H1 (cell line): ENCODE data around the gene DEGS2. TPM values are rescaled to one million over a fixed set of nuclear protein-coding genes. Genes with fewer than 3 reads are reported as not detected.

Experiments used
- CEBPB ChIP-seq: IDR thresholded peaks from 2 replicates; pipeline ENCODE4 v1.6.1; 2012; ENCODE audit warnings: low read depth, low read length
- FOSL1 ChIP-seq: IDR thresholded peaks from 2 replicates; pipeline ENCODE4 v1.6.1; 2011; ENCODE audit warnings: mild to moderate bottlenecking, low read depth, low read length, moderate library complexity; ENCODE audit not compliant: insufficient read depth
- HDAC6 ChIP-seq: IDR thresholded peaks from one replicate; pipeline ENCODE4 v1.7.1; 2012; ENCODE audit warnings: low read depth, mild to moderate bottlenecking, inconsistent platforms, low read length, moderate library complexity
- MAFK ChIP-seq: IDR thresholded peaks from 2 replicates; pipeline ENCODE4 v1.6.1; 2012; ENCODE audit warnings: low read depth, mild to moderate bottlenecking, improper control_type of control experiment, low read length
- NANOG ChIP-seq: IDR thresholded peaks from 2 replicates; pipeline ENCODE4 v1.6.1; 2011; ENCODE audit warnings: low read length, low read depth, mild to moderate bottlenecking, inconsistent platforms; ENCODE audit not compliant: insufficient read depth, poor library complexity, severe bottlenecking
- POU5F1 ChIP-seq: IDR thresholded peaks from 2 replicates; pipeline ENCODE4 v1.6.1; 2011; ENCODE audit warnings: low read depth, mild to moderate bottlenecking, low read length, moderate library complexity
- RBBP5 ChIP-seq: IDR thresholded peaks from 2 replicates; pipeline ENCODE4 v1.7.1; 2012; ENCODE audit warnings: low read depth, mild to moderate bottlenecking, inconsistent platforms, low read length, moderate library complexity, borderline replicate concordance
- SIX5 ChIP-seq: IDR thresholded peaks from 2 replicates; pipeline ENCODE4 v1.6.1; 2011; ENCODE audit warnings: mild to moderate bottlenecking, low read depth, low read length
- SP4 ChIP-seq: IDR thresholded peaks from 2 replicates; pipeline ENCODE4 v1.6.1; 2012; ENCODE audit warnings: low read length, inconsistent platforms
- TCF12 ChIP-seq: IDR thresholded peaks from 2 replicates; pipeline ENCODE4 v1.6.1; 2011; ENCODE audit warnings: low read depth, mild to moderate bottlenecking, low read length
- YY1 ChIP-seq: IDR thresholded peaks from 2 replicates; pipeline ENCODE4 v1.6.1; 2011; ENCODE audit warnings: low read depth, mild to moderate bottlenecking, low read length
- polyA plus RNA-seq, 7 experiments: library from polyadenylated mRNA; depleted of rRNA in 3 of 7; stranded (reverse) in 5 of 7; unstranded in 2 of 7; fragments of >200 nt in 5 of 7; fragments of 200-250 nt in 2 of 7; gene quantifications; 1 replicate in 5 of 7; 2 replicates in 1 of 7; 4 replicates in 1 of 7; pipeline versions ENCODE4 v1.2.1 to v1.2.3, GENCODE V29; 2011 to 2013; ENCODE audit warnings: missing spikeins in 2 of 7, mixed read lengths in 2 of 7
- total RNA-seq: library from RNA; stranded (reverse); fragmentation: NEBNext Ultra II Directional; extraction: Animal tissue kit (Norgen Biotek cat#: 25700); gene quantifications from 2 replicates; pipeline ENCODE4 v1.2.1, GENCODE V29; 2021
- TF ChIP-seq, protein P1 (sequence below): fragments of 300-600 bp; sonication (generic); IDR thresholded peaks from 2 replicates; pipeline ENCODE4 v1.7.1; 2012; ENCODE audit warnings: low read length, moderate library complexity, mild to moderate bottlenecking, inconsistent platforms; ENCODE audit not compliant: insufficient replicate concordance

The DEGS2 gene
- total and polyA plus RNA-seq, 2 of the 8 experiments (the other 6 are each of a cell fraction or from before 2014, with no cell fraction given): 0.61 to 0.82 TPM

- TF ChIP-seq, protein P1, sequence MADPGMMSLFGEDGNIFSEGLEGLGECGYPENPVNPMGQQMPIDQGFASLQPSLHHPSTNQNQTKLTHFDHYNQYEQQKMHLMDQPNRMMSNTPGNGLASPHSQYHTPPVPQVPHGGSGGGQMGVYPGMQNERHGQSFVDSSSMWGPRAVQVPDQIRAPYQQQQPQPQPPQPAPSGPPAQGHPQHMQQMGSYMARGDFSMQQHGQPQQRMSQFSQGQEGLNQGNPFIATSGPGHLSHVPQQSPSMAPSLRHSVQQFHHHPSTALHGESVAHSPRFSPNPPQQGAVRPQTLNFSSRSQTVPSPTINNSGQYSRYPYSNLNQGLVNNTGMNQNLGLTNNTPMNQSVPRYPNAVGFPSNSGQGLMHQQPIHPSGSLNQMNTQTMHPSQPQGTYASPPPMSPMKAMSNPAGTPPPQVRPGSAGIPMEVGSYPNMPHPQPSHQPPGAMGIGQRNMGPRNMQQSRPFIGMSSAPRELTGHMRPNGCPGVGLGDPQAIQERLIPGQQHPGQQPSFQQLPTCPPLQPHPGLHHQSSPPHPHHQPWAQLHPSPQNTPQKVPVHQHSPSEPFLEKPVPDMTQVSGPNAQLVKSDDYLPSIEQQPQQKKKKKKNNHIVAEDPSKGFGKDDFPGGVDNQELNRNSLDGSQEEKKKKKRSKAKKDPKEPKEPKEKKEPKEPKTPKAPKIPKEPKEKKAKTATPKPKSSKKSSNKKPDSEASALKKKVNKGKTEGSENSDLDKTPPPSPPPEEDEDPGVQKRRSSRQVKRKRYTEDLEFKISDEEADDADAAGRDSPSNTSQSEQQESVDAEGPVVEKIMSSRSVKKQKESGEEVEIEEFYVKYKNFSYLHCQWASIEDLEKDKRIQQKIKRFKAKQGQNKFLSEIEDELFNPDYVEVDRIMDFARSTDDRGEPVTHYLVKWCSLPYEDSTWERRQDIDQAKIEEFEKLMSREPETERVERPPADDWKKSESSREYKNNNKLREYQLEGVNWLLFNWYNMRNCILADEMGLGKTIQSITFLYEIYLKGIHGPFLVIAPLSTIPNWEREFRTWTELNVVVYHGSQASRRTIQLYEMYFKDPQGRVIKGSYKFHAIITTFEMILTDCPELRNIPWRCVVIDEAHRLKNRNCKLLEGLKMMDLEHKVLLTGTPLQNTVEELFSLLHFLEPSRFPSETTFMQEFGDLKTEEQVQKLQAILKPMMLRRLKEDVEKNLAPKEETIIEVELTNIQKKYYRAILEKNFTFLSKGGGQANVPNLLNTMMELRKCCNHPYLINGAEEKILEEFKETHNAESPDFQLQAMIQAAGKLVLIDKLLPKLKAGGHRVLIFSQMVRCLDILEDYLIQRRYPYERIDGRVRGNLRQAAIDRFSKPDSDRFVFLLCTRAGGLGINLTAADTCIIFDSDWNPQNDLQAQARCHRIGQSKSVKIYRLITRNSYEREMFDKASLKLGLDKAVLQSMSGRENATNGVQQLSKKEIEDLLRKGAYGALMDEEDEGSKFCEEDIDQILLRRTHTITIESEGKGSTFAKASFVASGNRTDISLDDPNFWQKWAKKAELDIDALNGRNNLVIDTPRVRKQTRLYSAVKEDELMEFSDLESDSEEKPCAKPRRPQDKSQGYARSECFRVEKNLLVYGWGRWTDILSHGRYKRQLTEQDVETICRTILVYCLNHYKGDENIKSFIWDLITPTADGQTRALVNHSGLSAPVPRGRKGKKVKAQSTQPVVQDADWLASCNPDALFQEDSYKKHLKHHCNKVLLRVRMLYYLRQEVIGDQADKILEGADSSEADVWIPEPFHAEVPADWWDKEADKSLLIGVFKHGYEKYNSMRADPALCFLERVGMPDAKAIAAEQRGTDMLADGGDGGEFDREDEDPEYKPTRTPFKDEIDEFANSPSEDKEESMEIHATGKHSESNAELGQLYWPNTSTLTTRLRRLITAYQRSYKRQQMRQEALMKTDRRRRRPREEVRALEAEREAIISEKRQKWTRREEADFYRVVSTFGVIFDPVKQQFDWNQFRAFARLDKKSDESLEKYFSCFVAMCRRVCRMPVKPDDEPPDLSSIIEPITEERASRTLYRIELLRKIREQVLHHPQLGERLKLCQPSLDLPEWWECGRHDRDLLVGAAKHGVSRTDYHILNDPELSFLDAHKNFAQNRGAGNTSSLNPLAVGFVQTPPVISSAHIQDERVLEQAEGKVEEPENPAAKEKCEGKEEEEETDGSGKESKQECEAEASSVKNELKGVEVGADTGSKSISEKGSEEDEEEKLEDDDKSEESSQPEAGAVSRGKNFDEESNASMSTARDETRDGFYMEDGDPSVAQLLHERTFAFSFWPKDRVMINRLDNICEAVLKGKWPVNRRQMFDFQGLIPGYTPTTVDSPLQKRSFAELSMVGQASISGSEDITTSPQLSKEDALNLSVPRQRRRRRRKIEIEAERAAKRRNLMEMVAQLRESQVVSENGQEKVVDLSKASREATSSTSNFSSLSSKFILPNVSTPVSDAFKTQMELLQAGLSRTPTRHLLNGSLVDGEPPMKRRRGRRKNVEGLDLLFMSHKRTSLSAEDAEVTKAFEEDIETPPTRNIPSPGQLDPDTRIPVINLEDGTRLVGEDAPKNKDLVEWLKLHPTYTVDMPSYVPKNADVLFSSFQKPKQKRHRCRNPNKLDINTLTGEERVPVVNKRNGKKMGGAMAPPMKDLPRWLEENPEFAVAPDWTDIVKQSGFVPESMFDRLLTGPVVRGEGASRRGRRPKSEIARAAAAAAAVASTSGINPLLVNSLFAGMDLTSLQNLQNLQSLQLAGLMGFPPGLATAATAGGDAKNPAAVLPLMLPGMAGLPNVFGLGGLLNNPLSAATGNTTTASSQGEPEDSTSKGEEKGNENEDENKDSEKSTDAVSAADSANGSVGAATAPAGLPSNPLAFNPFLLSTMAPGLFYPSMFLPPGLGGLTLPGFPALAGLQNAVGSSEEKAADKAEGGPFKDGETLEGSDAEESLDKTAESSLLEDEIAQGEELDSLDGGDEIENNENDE: no peak
- no peak for TF ChIP-seq MAFK
- TF ChIP-seq TCF12: no peak
- no peak for TF ChIP-seq RBBP5
- TF ChIP-seq SIX5: no peak
- TF ChIP-seq POU5F1: no peak
- TF ChIP-seq FOSL1: no peak
- no peak for TF ChIP-seq HDAC6
- no peak for TF ChIP-seq SP4
- no peak for TF ChIP-seq NANOG
- no peak for TF ChIP-seq CEBPB
- no peak for TF ChIP-seq YY1
Measured at GRCh38 chr14:100132161-100132902, 27.1 kb downstream of the DEGS2 start (continued).
